OCI-LY7 (cell line): ENCODE results near the gene TMC5. TPM values are rescaled to one million over a fixed set of nuclear protein-coding genes. Genes with fewer than 3 reads are reported as not detected.

Experiments used
- BruUV-seq: library from RNA; stranded (reverse); fragments of 400-500 nt; replicated peaks from 2 replicates; lab custom pipeline; 2021; lab: Mats Ljungman, UMichigan
- CTCF ChIA-PET: fragments of 300-600 bp; sonication (Branson Sonifier 250); formaldehyde crosslinking; loops from one replicate; lab custom pipeline; 2022; ENCODE audit warnings: antibody characterized with exemption; ENCODE audit not compliant: unreplicated experiment; lab: Charles Lee
- POLR2A ChIA-PET: fragments of 300-600 bp; sonication (Branson Sonifier 250); formaldehyde crosslinking; loops from one replicate; lab custom pipeline; 2022; ENCODE audit warnings: antibody characterized with exemption; lab: Charles Lee
- DNase-seq: peaks from one replicate; pipeline ENCODE4 v3.0.0-alpha.2; 2015; ENCODE audit warnings: low spot score
- H2AFZ ChIP-seq: fragments of 200-600 bp; sonication (generic), shearing (Covaris generic); 2 replicates; pipeline ENCODE4 v1.6.1; 2014; ENCODE audit warnings: mild to moderate bottlenecking, antibody characterized with exemption, low read length, moderate library complexity
- H3K27ac ChIP-seq: fragments of 200-600 bp; sonication (generic); 2 replicates; pipeline ENCODE4 v1.5.1; 2014; ENCODE audit warnings: mixed run types, low read depth, mild to moderate bottlenecking, moderate library complexity, low read length, inconsistent platforms; ENCODE audit not compliant: poor library complexity, severe bottlenecking
- H3K36me3 ChIP-seq: fragments of 200-600 bp; sonication (generic); 2 replicates; pipeline ENCODE4 v1.6.1; 2014; ENCODE audit warnings: mild to moderate bottlenecking, antibody characterized with exemption, low read length, moderate library complexity, mixed read lengths; ENCODE audit not compliant: insufficient read depth
- H3K4me1 ChIP-seq: fragments of 200-600 bp; sonication (generic); 2 replicates; pipeline ENCODE4 v1.5.1; 2014; ENCODE audit warnings: mild to moderate bottlenecking, low read length; ENCODE audit not compliant: insufficient read depth, poor library complexity, severe bottlenecking
- H3K4me2 ChIP-seq: fragments of 200-600 bp; sonication (generic); 2 replicates; pipeline ENCODE4 v1.6.1; 2014; ENCODE audit warnings: mild to moderate bottlenecking, low read length
- H3K4me3 ChIP-seq: fragments of 200-600 bp; sonication (generic); 2 replicates; pipeline ENCODE4 v1.5.1; 2014; ENCODE audit warnings: mild to moderate bottlenecking, low read depth, low read length; ENCODE audit not compliant: poor library complexity, severe bottlenecking
- H3K79me2 ChIP-seq: fragments of 200-600 bp; sonication (generic); 2 replicates; pipeline ENCODE4 v1.6.1; 2016; ENCODE audit warnings: low read depth, mild to moderate bottlenecking, low read length, moderate library complexity, mixed read lengths; ENCODE audit not compliant: insufficient read depth
- H3K9me2 ChIP-seq: fragments of 200-600 bp; sonication (generic); 2 replicates; pipeline ENCODE4 v1.6.1; 2016; ENCODE audit warnings: mild to moderate bottlenecking, low read length, mixed read lengths; ENCODE audit not compliant: insufficient read depth
- H3K9me3 ChIP-seq: fragments of 200-600 bp; sonication (generic); 2 replicates; pipeline ENCODE4 v1.6.1; 2014; ENCODE audit warnings: mild to moderate bottlenecking, mixed run types, low read length, mixed read lengths
- H4K20me1 ChIP-seq: fragments of 200-600 bp; sonication (generic); 2 replicates; pipeline ENCODE4 v1.6.1; 2014; ENCODE audit warnings: mild to moderate bottlenecking, antibody characterized with exemption, low read length, moderate library complexity, mixed read lengths; ENCODE audit not compliant: insufficient read depth
- CTCF ChIP-seq: fragments of 200-600 bp; sonication (generic); conservative IDR thresholded peaks from 2 replicates; pipeline ENCODE4 v1.5.1; 2014; ENCODE audit warnings: mild to moderate bottlenecking, antibody characterized with exemption, low read length, moderate library complexity, mixed read lengths
- EZH2phosphoT487 ChIP-seq: fragments of 200-600 bp; sonication (generic); IDR thresholded peaks from 2 replicates; pipeline ENCODE4 v1.6.1; 2018; ENCODE audit warnings: low read depth, borderline replicate concordance, mild to moderate bottlenecking, mixed run types, antibody characterized with exemption, low read length, moderate library complexity, mixed read lengths
- intact Hi-C: fragments of 100-400 bp; cut with micrococcal nuclease; formaldehyde crosslinking; loops from one replicate; pipeline ENCODE4 v1.10.0; 2022; ENCODE audit not compliant: unreplicated experiment
- total RNA-seq, 2 experiments: library from RNA; depleted of rRNA in 1 of 2; stranded (reverse); fragments of >200 nt in 1 of 2; shearing (Covaris generic) in 1 of 2; gene quantifications; 2 replicates each; pipeline ENCODE4 v1.2.3, GENCODE V29; 2014 to 2022

TMC5 gene
- total RNA-seq, 2 experiments from 2014 or later, result not detected

- Histone ChIP-seq H3K9me2 (no peaks in the 10 kb centered on the region), H3K4me2 (no peak overlapping the region), H3K36me3 (no peaks in the 10 kb centered on the region), H3K4me3 (no peak overlapping the region), H3K79me2 (no peaks in the 10 kb centered on the region), H2AFZ (no peak overlapping the region), H3K27ac (no peak overlapping the region), H3K4me1 (no peaks in the 10 kb centered on the region), H4K20me1 (no peaks in the 10 kb centered on the region), H3K9me3 (no peaks in the 10 kb centered on the region)
- ChIA-PET CTCF (no interaction called here), POLR2A (no interaction called here)
- DNase-seq, result no peak
- no TSS peak for BruUV-seq
- intact Hi-C loops, result no loop called here
- TF ChIP-seq EZH2phosphoT487 (no peak), CTCF (no peak)
These were observed 46.0 kb downstream of the TMC5 start for GRCh38 chr16:19463468-19464315.

GRCh38 chr16:19468300-19468699 lies 50.6 kb downstream of the TMC5 start:
- H3K9me3 ChIP-seq, result no peaks in the 10 kb centered on the region
- no peaks in the 10 kb centered on the region for H3K79me2 ChIP-seq
- POLR2A ChIA-PET, result no interaction called here
- no peaks in the 10 kb centered on the region for H4K20me1 ChIP-seq
- H3K4me1 ChIP-seq, result no peaks in the 10 kb centered on the region
- no peak overlapping the region for H2AFZ ChIP-seq
- H3K9me2 ChIP-seq, result no peaks in the 10 kb centered on the region
- no peak overlapping the region for H3K4me3 ChIP-seq
- H3K4me2 ChIP-seq, result no peak overlapping the region
- TF ChIP-seq CTCF, result no peak
- no peak for TF ChIP-seq EZH2phosphoT487
- intact Hi-C loops, result no loop called here
- DNase-seq, result no peak
- no TSS peak for BruUV-seq
- CTCF ChIA-PET, result no interaction called here
- no peaks in the 10 kb centered on the region for H3K36me3 ChIP-seq
- H3K27ac ChIP-seq, result no peak overlapping the region

GRCh38 chr16:19472482-19472881 lies 54.8 kb downstream of the TMC5 start:
- BruUV-seq, result no TSS peak
- Histone ChIP-seq H3K36me3 (no peaks in the 10 kb centered on the region), H3K4me3 (no peak overlapping the region), H3K27ac (no peak overlapping the region), H3K4me1 (no peaks in the 10 kb centered on the region), H3K79me2 (no peaks in the 10 kb centered on the region), H3K9me2 (no peaks in the 10 kb centered on the region), H4K20me1 (no peaks in the 10 kb centered on the region), H3K4me2 (no peak overlapping the region), H3K9me3 (no peaks in the 10 kb centered on the region), H2AFZ (no peak overlapping the region)
- intact Hi-C loops, result no loop called here
- CTCF ChIA-PET, result no interaction called here
- POLR2A ChIA-PET, result no interaction called here
- DNase-seq, result no peak
- TF ChIP-seq CTCF, result no peak
